ENCODE data around the gene FRMD4B.
A peak's percentile ranks its signal among the peaks of the same experiment; 100 is the strongest.

Gene FRMD4B

GRCh38 chr3:69161587-69162307 lies 224.1 kb downstream of the FRMD4B start:
- no peaks in the 10 kb centered on the region for H3K27me3 ChIP-seq (replicated peaks; ENCODE audit: control insufficient read depth, insufficient read depth, low read length)
- peak; percentile 13 for DNase-seq (ENCODE audit: extremely low read depth, insufficient read length)
- peak; percentile 83 for TF ChIP-seq CTCF (IDR thresholded peaks at IDR 0.05; ENCODE audit: insufficient read depth, low read length, poor library complexity, severe bottlenecking)
- no peak overlapping the region for H3K4me3 ChIP-seq (replicated peaks; ENCODE audit: low read depth, low read length)
- no peaks in the 10 kb centered on the region for H3K36me3 ChIP-seq (ENCODE audit: control insufficient read depth, insufficient read depth, low read length)

GRCh38 chr3:69160525-69160924 lies 225.4 kb downstream of the FRMD4B start:
- no peaks in the 10 kb centered on the region for H3K36me3 ChIP-seq (ENCODE audit: control insufficient read depth, insufficient read depth, low read length)
- no peak overlapping the region for H3K4me3 ChIP-seq (replicated peaks; ENCODE audit: low read depth, low read length)
- DNase-seq (ENCODE audit: extremely low read depth, insufficient read length): no peak
- no peaks in the 10 kb centered on the region for H3K27me3 ChIP-seq (replicated peaks; ENCODE audit: control insufficient read depth, insufficient read depth, low read length)
- TF ChIP-seq CTCF (IDR thresholded peaks at IDR 0.05; ENCODE audit: insufficient read depth, low read length, poor library complexity, severe bottlenecking): no peak

GRCh38 chr3:69160107-69160506 lies 225.8 kb downstream of the FRMD4B start:
- Histone ChIP-seq H3K27me3 (replicated peaks; ENCODE audit: control insufficient read depth, insufficient read depth, low read length) (no peaks in the 10 kb centered on the region), H3K36me3 (ENCODE audit: control insufficient read depth, insufficient read depth, low read length) (no peaks in the 10 kb centered on the region), H3K4me3 (replicated peaks; ENCODE audit: low read depth, low read length) (no peak overlapping the region)
- no peak for TF ChIP-seq CTCF (IDR thresholded peaks at IDR 0.05; ENCODE audit: insufficient read depth, low read length, poor library complexity, severe bottlenecking)
- no peak for DNase-seq (ENCODE audit: extremely low read depth, insufficient read length)

- H3K27me3 ChIP-seq (replicated peaks; ENCODE audit: control insufficient read depth, insufficient read depth, low read length): no peaks in the 10 kb centered on the region
- DNase-seq (ENCODE audit: extremely low read depth, insufficient read length): no peak
- H3K36me3 ChIP-seq (ENCODE audit: control insufficient read depth, insufficient read depth, low read length): no peaks in the 10 kb centered on the region
- no peak overlapping the region for H3K4me3 ChIP-seq (replicated peaks; ENCODE audit: low read depth, low read length)
- TF ChIP-seq CTCF (IDR thresholded peaks at IDR 0.05; ENCODE audit: insufficient read depth, low read length, poor library complexity, severe bottlenecking): no peak
Observed at GRCh38 chr3:69149586-69149985, 236.3 kb downstream of the FRMD4B start.

GRCh38 chr3:69145688-69146087 lies 240.2 kb downstream of the FRMD4B start:
- DNase-seq (ENCODE audit: extremely low read depth, insufficient read length): no peak
- H3K4me3 ChIP-seq (replicated peaks; ENCODE audit: low read depth, low read length): no peak overlapping the region
- no peaks in the 10 kb centered on the region for H3K27me3 ChIP-seq (replicated peaks; ENCODE audit: control insufficient read depth, insufficient read depth, low read length)
- H3K36me3 ChIP-seq (ENCODE audit: control insufficient read depth, insufficient read depth, low read length): no peaks in the 10 kb centered on the region
- TF ChIP-seq CTCF (IDR thresholded peaks at IDR 0.05; ENCODE audit: insufficient read depth, low read length, poor library complexity, severe bottlenecking): no peak

Measured in GM06990 (cell line).